ENCODE data around the gene FREM2. TPM values are rescaled to one million over a fixed set of nuclear protein-coding genes. Genes with fewer than 3 reads are reported as not detected.

The FREM2 gene
- total RNA-seq, 3 donors from 2014 or later (not counting 1 experiment from before 2014, with no cell fraction given), result not detected

GRCh38 chr13:38856065-38856464 lies 169.2 kb downstream of the FREM2 start:
- no peaks in the 10 kb centered on the region for H3K9me3 ChIP-seq (ENCODE audit: control insufficient read depth, insufficient read depth, low read length)
- TF ChIP-seq CTCF (IDR thresholded peaks at IDR 0.05), result no peak
- intact Hi-C loops (cut with micrococcal nuclease), result no loop called here
- no peaks in the 10 kb centered on the region for H3K4me1 Mint-ChIP-seq
- 66% methylated on average over 4 of the region's 4 CpGs for WGBS (ENCODE audit: insufficient coverage)
- DNase-seq (no peak), ATAC-seq (no peak)
- H3K4me3 Mint-ChIP-seq, result no peak overlapping the region
- H3K9me3 Mint-ChIP-seq, result peaks cover 0 to 5% of the 10 kb centered on the region in 2 donors
- peaks cover 3% of the 10 kb centered on the region for H3K27me3 ChIP-seq (ENCODE audit: control insufficient read depth, insufficient read depth, low read length)
- H3K27ac Mint-ChIP-seq, result no peak overlapping the region
- H3K4me3 ChIP-seq (ENCODE audit: low read length), result no peak overlapping the region
- H3K36me3 ChIP-seq (ENCODE audit: control insufficient read depth, insufficient read depth, low read length), result no peaks in the 10 kb centered on the region
- H3K4me1 ChIP-seq (ENCODE audit: control insufficient read depth, insufficient read depth, low read length), result no peaks in the 10 kb centered on the region
- no peaks in the 10 kb centered on the region for H3K36me3 Mint-ChIP-seq
- no peaks in the 10 kb centered on the region for H3K27me3 Mint-ChIP-seq (ENCODE audit: low read depth in 2 of 2)
- H3K27ac ChIP-seq (ENCODE audit: low read length), result no peak overlapping the region

GRCh38 chr13:38862443-38862842 lies 175.6 kb downstream of the FREM2 start:
- H3K4me3 Mint-ChIP-seq, result no peak overlapping the region
- no peaks in the 10 kb centered on the region for H3K9me3 ChIP-seq (ENCODE audit: control insufficient read depth, insufficient read depth, low read length)
- H3K9me3 Mint-ChIP-seq, result peaks cover 0 to 7% of the 10 kb centered on the region in 2 donors
- ATAC-seq (no peak), DNase-seq (no peak)
- H3K27me3 ChIP-seq (ENCODE audit: control insufficient read depth, insufficient read depth, low read length), result no peaks in the 10 kb centered on the region
- H3K4me1 Mint-ChIP-seq, result no peaks in the 10 kb centered on the region
- H3K27ac Mint-ChIP-seq, result no peak overlapping the region
- TF ChIP-seq CTCF (IDR thresholded peaks at IDR 0.05), result no peak
- H3K4me3 ChIP-seq (ENCODE audit: low read length), result no peak overlapping the region
- no peaks in the 10 kb centered on the region for H3K27me3 Mint-ChIP-seq (ENCODE audit: low read depth in 2 of 2)
- 66% methylated on average over 2 of the region's 2 CpGs for WGBS (ENCODE audit: insufficient coverage)
- no peaks in the 10 kb centered on the region for H3K36me3 ChIP-seq (ENCODE audit: control insufficient read depth, insufficient read depth, low read length)
- intact Hi-C loops (cut with micrococcal nuclease), result no loop called here
- no peaks in the 10 kb centered on the region for H3K4me1 ChIP-seq (ENCODE audit: control insufficient read depth, insufficient read depth, low read length)
- H3K36me3 Mint-ChIP-seq, result peaks cover 5% of the 10 kb centered on the region
- H3K27ac ChIP-seq (ENCODE audit: low read length), result no peak overlapping the region

- Mint-ChIP-seq H3K4me1 (no peaks in the 10 kb centered on the region), H3K27ac (no peak overlapping the region), H3K36me3 (peaks cover 5% of the 10 kb centered on the region), H3K9me3 (peaks cover 0 to 4% of the 10 kb centered on the region in 2 donors), H3K27me3 (ENCODE audit: low read depth in 2 of 2) (no peaks in the 10 kb centered on the region), H3K4me3 (no peak overlapping the region)
- WGBS (ENCODE audit: insufficient coverage), result 76% methylated on average over 3 of the region's 3 CpGs
- H3K27ac ChIP-seq (ENCODE audit: low read length), result no peak overlapping the region
- H3K4me1 ChIP-seq (ENCODE audit: control insufficient read depth, insufficient read depth, low read length), result no peaks in the 10 kb centered on the region
- no peaks in the 10 kb centered on the region for H3K9me3 ChIP-seq (ENCODE audit: control insufficient read depth, insufficient read depth, low read length)
- intact Hi-C loops (cut with micrococcal nuclease), result no loop called here
- DNase-seq (no peak), ATAC-seq (no peak)
- TF ChIP-seq CTCF (IDR thresholded peaks at IDR 0.05), result no peak
- no peak overlapping the region for H3K4me3 ChIP-seq (ENCODE audit: low read length)
- H3K36me3 ChIP-seq (ENCODE audit: control insufficient read depth, insufficient read depth, low read length), result no peaks in the 10 kb centered on the region
- H3K27me3 ChIP-seq (ENCODE audit: control insufficient read depth, insufficient read depth, low read length), result no peaks in the 10 kb centered on the region
These were observed 176.7 kb downstream of the FREM2 start for GRCh38 chr13:38863536-38863935.

GRCh38 chr13:38866649-38867048 lies 179.8 kb downstream of the FREM2 start:
- Mint-ChIP-seq H3K4me3 (no peak overlapping the region), H3K27me3 (ENCODE audit: low read depth in 2 of 2) (no peaks in the 10 kb centered on the region), H3K9me3 (peaks cover 0 to 4% of the 10 kb centered on the region in 2 donors), H3K4me1 (no peaks in the 10 kb centered on the region), H3K36me3 (peaks cover 5% of the 10 kb centered on the region), H3K27ac (no peak overlapping the region)
- H3K4me1 ChIP-seq (ENCODE audit: control insufficient read depth, insufficient read depth, low read length), result no peaks in the 10 kb centered on the region
- H3K27me3 ChIP-seq (ENCODE audit: control insufficient read depth, insufficient read depth, low read length), result no peaks in the 10 kb centered on the region
- ATAC-seq (no peak), DNase-seq (no peak)
- H3K4me3 ChIP-seq (ENCODE audit: low read length), result no peak overlapping the region
- WGBS (ENCODE audit: insufficient coverage), result 73% methylated on average over 1 of the region's 1 CpG
- no peak for TF ChIP-seq CTCF (IDR thresholded peaks at IDR 0.05)
- intact Hi-C loops (cut with micrococcal nuclease), result no loop called here
- H3K36me3 ChIP-seq (ENCODE audit: control insufficient read depth, insufficient read depth, low read length), result no peaks in the 10 kb centered on the region
- H3K9me3 ChIP-seq (ENCODE audit: control insufficient read depth, insufficient read depth, low read length), result no peaks in the 10 kb centered on the region
- no peak overlapping the region for H3K27ac ChIP-seq (ENCODE audit: low read length)

Measured in natural killer cell (primary cell).